A549 (cell line): ENCODE measurements around the gene TMEM145.

Experiments used
- CTCF ChIP-seq: fragments of >200 bp; sonication (Bioruptor Twin); formaldehyde crosslinking; IDR thresholded peaks from 3 replicates; pipeline ENCODE4 v1.5.1; 2016
- HMGXB4 ChIP-seq: fragments of 250-450 bp; sonication (Bioruptor Pico); IDR thresholded peaks from 2 replicates; pipeline ENCODE4 v1.5.0; 2021; ENCODE audit warnings: mild to moderate bottlenecking, moderate library complexity, borderline replicate concordance
- PBX3 ChIP-seq: IDR thresholded peaks from 2 replicates; pipeline ENCODE4 v1.6.1; 2012
- POLR2A ChIP-seq: IDR thresholded peaks from 2 replicates; pipeline ENCODE4 v1.6.1; 2012; ENCODE audit warnings: mild to moderate bottlenecking, low read length
- RCOR1 ChIP-seq: fragments of 150-350 bp; IDR thresholded peaks from 2 replicates; pipeline ENCODE4 v1.6.1; 2014; ENCODE audit warnings: antibody characterized with exemption, low read length, low read depth
- REST ChIP-seq: fragments of 200-600 bp; sonication (generic); IDR thresholded peaks from 2 replicates; pipeline ENCODE4 v1.6.1; 2016; ENCODE audit warnings: antibody characterized with exemption, mild to moderate bottlenecking, moderate library complexity
- ZC3H11A ChIP-seq: fragments of 450-650 bp; IDR thresholded peaks from 2 replicates; pipeline ENCODE4 v1.6.1; 2014; ENCODE audit warnings: antibody characterized with exemption, mild to moderate bottlenecking

- TF ChIP-seq POLR2A (no peak), REST (no peak), PBX3 (no peak), RCOR1 (no peak), CTCF (no peak), HMGXB4 (CRISPR knock-in tag) (no peak), ZC3H11A (no peak)
These were observed 47.9 kb downstream of the TMEM145 start for GRCh38 chr19:42360787-42361544.
